GM19035 (cell line): ENCODE measurements around the gene MYRFL.

Experiments used
- ATAC-seq: cut with Tn5 transposase; IDR thresholded peaks from one replicate; pipeline ENCODE4 v1.9.1; 2021; ENCODE audit not compliant: unreplicated experiment

Gene MYRFL

DNA sequence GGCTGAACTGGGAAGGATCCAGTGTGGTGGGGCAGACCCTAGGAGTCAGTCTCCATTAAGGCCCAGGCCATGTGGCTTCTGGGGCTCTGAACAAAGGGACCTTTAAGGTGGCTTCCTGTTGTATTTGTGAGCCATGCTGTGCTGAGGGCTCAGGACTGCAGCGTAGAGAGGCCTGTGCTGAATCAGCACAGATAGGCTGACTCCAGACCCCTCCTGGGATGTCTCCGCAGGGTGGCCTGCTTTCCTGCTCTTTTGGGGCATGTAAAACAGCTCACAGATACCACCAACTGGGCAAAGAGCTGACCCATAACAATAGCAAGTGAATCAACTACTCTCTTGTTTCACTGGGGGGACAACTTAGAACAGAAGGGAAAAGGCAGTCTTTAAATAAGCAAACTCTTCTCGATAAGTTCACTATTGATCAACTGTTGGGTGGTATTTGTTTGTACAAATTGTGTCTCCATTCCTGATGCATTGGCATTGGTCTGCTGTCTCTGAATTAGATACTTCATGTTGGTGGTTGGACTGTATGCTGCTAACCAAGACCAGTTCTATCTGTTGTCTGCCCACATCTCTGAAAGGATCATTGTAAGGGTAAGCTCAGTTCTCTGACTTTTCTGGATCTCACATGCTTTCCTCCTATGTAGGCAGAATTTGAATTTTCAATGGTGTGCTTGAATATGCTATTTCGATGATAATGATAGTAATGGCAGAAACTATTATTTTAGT, 71.8 kb downstream of the MYRFL start:
- ATAC-seq: no peak

DNA sequence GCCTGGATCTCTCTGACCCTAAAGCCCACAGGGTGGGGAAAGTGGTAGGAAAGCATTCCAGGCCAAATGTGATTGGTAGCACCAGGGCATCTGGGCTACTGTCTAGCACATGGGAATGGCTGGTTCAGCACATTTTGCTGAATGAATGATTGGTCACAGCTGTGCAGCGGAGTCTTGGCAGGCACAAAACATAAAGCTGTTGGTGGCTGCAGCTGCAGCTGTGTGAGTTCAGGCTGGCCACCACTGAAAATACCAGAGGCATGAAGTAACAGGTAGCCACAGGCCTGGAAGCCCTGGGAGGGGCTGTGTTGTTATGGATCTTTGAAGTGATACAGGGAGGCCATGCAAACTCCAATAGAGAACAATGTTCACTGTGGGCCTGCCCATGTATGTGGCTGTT, 72.7 kb downstream of the MYRFL start:
- no peak for ATAC-seq

DNA sequence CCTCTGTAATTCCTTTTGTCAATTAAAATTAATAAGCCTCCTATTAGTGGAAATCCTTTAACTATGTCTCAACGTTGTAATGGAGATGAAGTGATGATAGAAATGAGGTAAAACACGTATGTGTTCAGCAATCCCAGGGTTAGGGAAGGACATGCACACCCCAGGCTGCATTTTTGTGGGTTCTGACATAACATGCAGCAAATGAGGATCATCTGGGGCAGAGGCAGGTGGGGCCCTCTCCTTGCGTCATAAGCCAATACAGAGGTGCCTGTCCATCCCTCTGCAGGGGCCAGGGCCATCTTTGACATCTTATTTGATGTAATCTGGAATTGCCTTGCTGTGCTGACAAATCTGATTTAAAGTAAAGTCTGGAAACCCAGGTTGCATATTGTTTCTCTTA, 73.2 kb downstream of the MYRFL start:
- no peak for ATAC-seq

DNA sequence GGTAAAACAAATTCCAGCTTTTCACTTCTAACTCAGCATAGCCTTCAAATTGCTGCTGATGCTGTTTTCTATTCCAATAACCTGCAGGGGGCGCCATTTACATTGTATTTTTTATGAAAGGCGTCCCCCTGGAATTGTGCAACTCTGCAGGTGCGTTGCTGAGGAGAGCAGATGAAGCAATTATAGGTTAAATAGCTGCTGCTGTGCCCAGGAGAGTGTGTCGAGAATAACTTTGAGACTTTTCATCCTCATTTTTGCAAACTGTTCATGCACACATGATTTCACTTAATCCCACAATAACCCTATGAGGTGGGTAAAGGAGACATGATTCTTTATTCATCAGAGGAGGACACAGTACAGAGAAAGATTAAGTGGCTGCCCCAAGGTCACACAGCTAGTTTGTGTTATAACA, 75.7 kb downstream of the MYRFL start:
- peak; percentile 83 for ATAC-seq

DNA sequence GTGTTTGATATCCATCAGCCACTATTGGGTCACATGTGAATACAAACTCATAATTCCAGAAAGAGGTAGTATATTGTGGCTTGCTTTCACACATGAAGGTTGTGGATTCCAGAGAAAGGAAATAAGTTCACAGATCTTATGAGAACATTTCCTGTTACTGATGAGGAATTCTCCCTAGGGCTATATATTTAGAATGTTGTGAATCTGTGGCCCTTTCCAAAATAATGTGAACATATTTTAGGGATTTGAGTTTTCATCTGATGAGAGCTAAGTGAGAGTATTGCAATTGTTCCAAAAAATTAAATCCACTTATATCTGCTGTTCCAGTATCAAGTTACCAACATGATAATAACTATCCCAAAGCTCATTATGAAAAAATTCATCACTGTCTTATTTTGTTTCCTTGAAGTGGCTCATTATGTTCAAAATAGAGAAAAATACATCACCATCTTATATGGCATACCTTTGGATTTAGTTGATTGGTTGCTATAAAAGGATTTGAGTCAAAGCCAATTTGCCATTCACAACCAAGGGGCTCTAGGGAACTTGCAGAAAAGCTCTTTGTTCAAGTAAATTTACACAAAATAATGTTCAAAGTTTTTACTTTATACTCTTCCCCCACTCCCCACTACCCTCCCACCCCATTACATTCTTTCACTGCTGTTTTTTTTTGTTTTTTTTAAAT, 76.3 kb downstream of the MYRFL start:
- ATAC-seq: no peak

DNA sequence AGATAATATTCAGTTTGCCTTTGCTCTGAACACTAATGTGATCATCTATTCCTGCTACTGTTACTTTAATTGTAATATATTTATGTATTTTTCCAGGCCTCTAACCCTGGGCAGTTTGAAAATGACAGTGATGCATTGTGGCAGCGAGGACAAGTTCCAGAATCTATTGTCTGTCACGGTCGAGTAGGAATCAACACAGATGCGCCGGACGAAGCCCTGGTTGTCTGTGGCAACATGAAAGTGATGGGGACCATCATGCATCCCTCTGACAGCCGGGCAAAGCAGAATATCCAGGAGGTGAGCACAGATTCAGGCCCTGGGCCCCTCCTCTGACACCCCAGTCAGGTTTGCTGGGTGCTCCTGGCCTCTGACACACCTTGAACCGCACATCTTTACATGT, 78.5 kb downstream of the MYRFL start:
- ATAC-seq: no peak

DNA sequence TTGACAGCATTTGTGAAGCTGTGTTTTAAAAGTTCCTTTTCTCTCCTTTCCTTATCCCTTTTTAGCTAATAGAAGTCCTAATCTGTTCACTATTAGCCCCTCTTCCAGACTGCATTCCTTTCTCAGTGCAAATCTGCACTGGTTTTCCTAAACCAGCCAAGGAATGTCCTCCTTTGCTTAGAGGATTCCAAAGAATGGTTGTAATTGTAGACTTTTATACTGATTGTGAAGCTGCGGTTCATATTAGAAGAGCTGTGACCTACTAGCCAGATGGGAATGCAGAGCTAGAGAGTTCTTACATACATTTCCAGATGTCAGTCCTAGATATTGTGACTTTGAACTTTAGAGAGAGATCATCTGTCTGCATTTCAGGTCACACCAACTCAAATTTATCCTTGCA, 79.8 kb downstream of the MYRFL start:
- no peak for ATAC-seq

DNA sequence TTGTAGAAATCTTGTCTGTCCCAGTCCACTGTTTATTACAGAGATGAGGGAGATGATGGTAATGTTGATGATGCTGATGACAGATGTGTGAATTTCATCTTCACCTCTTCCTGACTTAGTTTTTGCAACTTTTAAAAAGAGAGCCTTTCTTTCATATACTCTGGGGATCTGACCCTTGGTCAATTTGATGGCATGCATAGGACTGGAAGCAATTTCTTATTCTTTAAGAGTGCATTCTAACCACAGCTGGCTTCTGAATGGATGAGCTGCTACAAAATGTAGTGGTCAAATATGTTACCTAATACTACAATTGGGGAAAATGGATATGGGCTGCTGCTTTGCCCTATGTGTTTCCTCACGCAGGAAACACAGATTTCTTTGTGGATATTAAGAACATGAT, 80.8 kb downstream of the MYRFL start:
- no peak for ATAC-seq

DNA sequence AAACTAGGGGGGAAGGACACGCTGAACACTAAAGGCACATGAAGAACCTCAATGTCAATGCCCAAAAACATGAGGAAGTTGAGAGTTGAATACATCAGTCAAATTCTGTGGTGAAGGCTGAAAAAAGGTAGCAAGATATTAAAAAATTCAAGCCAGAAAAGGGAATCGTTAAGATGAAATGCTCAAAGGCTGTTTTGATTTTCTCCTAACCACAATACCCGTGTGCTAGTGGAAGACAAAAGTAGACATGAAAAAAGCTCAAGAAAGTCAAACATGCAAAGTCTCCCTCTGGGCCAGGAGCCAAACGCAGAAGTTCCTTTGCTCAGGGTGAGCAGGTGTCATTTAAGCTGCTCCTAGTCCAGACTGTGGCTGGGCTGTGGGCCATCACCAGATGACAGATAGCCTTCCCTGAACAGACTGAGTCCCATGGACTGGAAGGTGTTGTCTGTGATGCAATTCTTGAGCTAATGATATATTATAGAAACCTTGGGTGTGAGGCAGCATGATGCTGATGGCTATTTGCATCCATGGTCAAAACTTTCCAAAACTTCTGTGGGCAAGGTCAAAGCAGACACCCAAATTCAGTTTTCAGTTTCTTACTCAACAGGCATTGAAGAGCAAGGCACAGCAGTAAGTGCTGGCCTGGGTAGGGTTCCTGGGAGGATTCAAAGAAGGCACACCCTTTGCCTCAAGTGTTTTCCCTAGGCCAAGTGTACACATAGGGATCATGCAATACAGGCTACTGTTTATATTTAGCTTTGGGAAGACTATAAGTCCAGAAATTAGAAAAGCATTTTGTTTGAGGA, 81.6 kb downstream of the MYRFL start:
- peak; percentile 83 for ATAC-seq

DNA sequence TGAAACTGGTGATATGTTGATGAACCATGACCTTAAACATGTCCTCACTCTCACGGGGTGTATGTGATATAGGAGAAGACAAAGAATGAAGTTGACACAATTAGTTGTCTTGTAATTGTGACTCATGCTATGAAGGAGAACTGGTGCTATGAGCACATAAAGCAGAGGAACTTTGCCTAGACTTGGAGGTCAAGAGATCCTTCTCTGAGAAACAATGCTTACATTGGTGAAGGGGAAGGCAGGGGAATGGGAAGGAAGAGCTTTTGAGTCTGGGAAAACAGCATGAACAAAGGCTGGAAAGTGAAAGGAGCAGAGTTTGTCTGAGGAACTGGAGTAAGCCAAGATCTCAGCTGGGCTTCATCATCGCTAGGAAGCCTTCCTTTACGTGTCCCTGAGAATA, 83.2 kb downstream of the MYRFL start:
- no peak for ATAC-seq

DNA sequence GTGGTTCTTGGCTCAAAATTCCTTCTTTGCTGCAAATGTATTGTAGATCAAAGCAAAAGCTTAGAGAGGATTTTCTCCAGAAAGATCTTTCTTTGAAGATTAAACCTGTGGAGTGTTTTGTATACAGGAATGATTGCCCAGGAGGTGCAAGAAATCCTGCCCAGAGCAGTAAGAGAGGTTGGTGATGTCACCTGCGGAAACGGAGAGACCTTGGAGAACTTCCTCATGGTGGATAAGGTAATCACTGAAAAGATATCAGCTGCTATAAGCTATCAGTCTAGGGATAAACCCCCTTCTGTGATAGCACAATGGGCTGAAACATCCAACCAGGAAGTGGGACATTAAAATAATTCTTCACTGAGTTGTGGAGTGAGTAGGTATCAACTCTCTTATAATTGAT, 85.7 kb downstream of the MYRFL start:
- ATAC-seq: no peak

DNA sequence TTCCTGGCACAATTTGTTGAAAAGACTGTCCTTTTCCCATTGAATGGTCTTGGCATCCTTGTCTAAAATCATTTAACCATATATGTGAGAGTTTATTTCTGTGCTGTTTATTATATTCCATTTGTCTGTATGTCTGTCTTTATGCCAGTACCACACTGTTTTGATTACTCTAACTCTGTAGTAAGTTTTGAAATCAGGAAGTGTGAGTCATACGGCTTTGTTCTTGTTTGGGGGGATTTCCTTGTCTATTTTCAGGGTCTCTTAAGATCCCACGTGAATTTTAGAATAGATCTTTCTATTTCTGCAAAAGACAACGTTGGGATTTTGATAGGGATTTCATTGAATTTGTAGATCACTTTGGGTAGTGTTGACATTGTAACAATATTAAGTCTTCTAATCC, 88.5 kb downstream of the MYRFL start:
- no peak for ATAC-seq

DNA sequence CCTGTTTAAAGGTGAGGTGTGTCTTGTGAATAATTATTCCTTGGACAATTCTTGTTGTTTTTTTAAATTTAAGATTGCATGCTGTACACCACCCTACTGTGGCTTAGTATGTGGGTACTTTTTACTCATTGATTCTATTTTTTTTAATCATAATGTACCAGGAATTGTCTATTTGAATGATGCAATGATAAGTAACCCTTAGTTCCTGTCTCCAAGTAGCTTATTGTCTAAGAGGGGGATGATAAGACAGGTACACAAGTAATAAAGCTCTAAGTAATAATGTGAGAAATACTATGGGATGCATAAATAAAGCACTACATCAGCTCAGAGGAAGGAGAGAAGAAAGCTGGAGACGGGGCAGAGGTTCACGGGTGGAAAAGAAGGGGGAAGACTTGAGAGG, 90.9 kb downstream of the MYRFL start:
- no peak for ATAC-seq

DNA sequence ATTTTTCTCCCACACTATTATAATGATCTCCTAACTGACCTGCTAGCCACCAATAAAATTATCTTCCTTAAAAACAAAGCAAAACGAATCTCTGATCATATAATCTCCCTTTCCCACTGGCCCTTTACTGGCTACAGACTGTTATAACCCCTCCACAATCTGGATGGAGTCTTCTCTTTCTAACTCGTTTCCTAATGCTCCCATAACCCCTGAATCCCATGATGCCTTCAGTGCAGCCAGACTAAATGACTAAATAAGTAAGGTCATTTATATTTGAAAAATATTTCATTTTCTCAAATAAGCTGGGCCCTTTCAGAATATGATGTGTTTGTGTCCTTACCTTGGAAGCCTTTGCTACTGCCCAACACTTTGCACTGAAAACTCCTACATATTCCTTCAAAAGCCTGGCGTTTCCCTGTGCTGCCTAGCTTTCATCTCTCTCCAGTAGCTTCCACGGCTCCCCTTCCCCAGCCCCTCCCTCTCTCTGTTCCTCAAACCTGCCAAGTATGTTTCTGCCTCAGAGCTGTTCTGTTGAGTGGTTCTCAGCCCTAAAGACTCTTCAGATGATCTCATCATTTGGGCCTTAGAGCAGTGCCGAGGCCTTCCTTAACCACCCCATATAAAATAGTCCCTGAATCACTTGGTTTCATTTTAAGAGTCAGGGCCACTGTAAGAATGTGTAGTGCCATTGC, 91.7 kb downstream of the MYRFL start:
- no peak for ATAC-seq

DNA sequence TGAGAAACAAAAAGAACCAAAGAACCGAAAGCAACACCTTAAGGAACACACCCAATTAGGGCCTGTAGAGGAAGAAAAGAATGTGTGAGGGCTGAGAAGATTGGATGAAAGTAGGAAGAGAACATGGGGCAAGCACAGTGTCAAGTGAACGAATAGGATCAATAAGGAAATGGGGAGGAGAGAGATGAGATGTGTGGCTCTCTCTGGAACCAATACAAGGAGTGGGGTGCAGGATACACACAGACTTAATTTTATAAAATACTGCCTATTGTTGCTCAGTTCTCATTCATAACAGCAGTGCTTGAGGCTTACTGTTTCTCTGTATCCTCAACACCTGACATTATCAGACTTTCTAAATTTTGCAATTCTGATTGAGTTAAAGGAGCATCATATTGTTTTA, 93.3 kb downstream of the MYRFL start:
- ATAC-seq: no peak

DNA sequence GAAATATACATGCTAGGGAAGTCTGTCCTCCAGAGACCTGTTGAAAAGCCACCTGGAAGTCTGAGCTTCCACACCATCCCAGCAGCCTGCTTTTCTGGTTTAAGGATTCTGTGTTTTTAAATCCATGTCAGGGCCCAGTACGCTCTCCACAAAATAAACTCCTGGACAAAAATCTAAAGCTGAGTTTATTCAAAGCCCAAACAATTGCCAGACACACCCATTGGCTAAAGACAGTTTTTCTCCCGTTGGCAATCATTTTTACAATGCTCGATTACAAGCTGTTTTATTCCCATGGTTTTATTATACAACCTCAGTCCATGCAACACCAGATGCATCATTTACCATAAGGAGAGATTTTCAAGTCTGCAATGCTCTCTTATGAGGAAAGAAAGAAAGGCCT, 94.5 kb downstream of the MYRFL start:
- no peak for ATAC-seq

DNA sequence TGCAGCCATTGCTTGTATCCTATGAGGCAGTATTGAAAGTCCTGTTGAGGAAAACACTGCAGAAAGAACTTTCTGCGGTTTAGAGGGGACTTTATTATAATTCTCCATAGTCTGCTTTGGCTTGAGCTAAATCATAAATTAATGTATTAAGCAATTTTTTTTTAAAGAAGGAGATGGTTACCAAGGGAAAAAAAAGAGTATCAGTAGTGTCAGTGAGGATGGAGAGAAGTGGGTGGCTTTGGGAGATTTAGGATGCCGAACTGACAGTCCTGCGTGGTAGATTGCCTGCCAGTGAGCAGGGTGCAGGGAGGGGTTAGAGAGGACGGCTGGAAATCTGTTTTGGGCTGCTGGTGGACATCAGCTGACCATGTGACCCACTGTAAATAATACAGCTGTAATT, 96.8 kb downstream of the MYRFL start:
- ATAC-seq: no peak

DNA sequence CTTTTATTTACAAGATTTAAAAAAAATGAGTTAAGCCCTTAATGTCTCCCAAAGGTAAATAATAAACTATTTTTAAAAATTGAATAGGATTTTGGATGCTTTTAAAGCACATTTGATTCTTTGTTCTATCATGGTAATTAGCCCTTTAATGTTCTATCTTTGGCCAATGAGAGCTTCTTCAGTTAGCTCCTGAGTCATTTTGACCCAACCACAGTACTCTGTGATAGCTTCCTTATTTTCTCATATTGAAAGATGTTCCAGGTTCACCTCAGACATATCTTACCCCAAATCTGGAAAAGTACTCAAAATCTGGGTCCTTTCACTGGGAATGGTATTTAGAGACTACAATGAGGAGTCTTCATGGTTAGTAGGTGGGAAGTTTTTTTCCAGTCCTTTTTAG, 98.0 kb downstream of the MYRFL start:
- ATAC-seq: peak; percentile 55

DNA sequence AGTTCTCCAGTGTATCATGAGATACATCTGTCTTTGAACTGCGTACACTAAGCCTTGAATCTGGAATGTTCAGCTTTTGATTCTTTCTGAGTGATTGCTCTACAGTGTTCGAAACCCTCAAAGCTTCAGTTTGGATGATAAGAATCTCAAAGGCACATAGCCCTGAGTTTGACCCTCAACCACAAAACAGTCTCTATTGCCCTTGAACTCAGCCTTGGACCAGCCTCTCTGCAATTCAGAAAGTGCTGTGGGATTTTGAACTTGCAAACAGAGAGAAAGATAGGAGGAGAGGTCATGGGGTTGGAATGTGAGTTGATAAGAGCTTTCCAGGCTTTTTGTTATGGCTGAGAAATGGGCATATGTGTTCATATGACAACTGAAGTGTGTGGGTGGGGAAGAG, 100.3 kb downstream of the MYRFL start:
- no peak for ATAC-seq

DNA sequence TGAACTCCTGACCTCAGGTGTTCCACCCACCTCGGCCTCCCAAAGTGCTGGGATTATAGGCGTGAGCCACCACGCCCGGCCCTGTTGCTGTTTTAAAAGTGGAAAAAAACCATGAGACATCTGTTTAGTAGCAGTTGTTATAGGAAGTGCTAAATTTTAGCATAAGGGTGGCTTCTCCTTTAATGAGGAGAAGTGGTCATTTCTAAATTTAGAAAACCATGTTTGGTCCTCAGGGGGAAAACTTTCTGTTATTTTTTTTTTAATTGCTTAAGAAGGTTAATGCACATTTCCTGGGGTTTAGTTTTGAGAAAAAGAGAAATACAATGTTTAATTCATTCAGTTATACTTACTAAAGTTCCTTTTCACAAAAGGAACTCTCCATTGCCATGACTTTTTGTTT, 102.1 kb downstream of the MYRFL start:
- no peak for ATAC-seq

DNA sequence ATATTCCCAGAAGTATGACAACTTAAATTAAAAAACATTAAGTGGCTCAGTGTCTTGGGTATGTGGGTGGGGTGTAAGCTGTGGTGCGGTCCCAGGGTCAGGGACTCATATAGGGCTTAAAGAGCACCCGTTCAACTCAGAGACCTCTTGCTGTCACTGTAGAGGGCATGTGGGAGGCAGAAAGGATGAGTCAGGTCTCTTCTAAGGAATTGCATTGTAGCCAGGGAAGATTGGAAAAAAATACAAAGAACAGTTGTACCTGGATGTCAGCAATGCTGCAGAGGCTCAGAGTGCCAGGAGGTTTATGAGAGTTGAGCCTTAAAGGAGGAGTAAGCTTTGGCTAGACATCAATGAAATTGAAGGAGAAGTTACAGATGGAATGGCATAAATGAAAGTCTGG, 104.1 kb downstream of the MYRFL start:
- ATAC-seq: no peak

DNA sequence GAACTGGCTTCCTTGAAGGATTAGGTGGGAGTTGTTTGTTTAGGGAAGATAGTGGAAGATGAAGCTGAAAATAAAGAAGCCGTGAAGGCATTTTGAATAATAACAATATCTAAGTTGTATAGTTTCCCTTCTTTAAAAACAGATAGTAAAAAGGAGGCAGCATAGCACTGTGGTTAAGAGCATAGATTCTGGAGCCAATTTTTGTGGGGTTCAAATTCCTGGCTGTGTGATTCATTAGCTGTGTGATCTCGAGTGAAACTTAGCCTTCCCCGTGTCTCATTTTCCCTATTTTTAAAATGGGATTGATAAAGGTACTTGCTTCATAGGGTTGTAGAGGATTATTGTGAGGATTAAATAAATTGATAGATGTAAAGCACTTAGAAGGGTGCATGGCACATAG, 104.5 kb downstream of the MYRFL start:
- ATAC-seq: no peak
